Measurements from ENCODE around the gene TLE6. TPM values are rescaled to one million over a fixed set of nuclear protein-coding genes. Genes with fewer than 3 reads are reported as not detected.

Gene TLE6
- total RNA-seq, 5 donors from 2014 or later (not counting 1 experiment from before 2014, with no cell fraction given): 0.36 to 0.61 (median 0.50) TPM; not detected in 2

DNA sequence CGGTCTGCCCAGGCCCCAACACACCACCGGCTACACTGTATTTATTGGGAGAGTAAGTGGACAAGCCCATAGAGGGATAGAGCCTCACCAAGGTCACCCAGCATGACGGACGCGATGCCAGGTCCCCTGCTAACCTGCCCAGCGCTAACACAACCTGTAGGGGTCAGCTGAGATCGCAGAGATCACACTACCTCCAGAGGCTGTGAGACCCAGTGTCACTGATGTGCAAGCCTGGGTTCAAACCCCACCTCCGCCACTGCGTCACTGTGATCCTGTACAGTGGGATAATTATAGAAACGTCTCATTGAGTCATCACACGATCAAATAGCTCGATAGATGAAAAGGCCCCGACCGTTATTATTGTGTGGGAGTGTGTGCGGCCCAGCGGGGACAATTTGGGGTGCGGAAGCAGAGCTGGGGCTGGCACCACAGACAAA is 62.3 kb downstream of the TLE6 start:
- H3K4me1 ChIP-seq (ENCODE audit: control insufficient read depth in 1 of 2, extremely low read depth in 1 of 2, insufficient read depth in 2 of 2, low read length in 2 of 2): peaks cover 12 to 37% of the 10 kb centered on the region in 2 experiments
- H3K9me3 ChIP-seq: no peaks in the 10 kb centered on the region
- H3K36me3 ChIP-seq (ENCODE audit: control insufficient read depth in 2 of 2, extremely low read depth in 1 of 2, insufficient read depth in 1 of 2, low read length in 1 of 2): no peaks in the 10 kb centered on the region
- Mint-ChIP-seq H3K27me3 (no peaks in the 10 kb centered on the region), H3K9me3 (no peaks in the 10 kb centered on the region), H3K4me1 (peaks cover 25 to 54% (median 30%) of the 10 kb centered on the region in 3 donors), H3K4me3 (no peak overlapping the region), H3K27ac (peak overlapping the region; percentile 71 to 75), H3K36me3 (no peaks in the 10 kb centered on the region)
- WGBS (ENCODE audit: insufficient coverage): 69% methylated on average over 3 of the region's 17 CpGs
- H3K27me3 ChIP-seq (replicated peaks in 1 of 2; ENCODE audit: control insufficient read depth in 2 of 2, extremely low read depth in 1 of 2, insufficient read depth in 2 of 2, low read length in 1 of 2): peaks cover 0 to 5% of the 10 kb centered on the region in 2 experiments
- no peak overlapping the region for H3K27ac ChIP-seq (ENCODE audit: low read length)
- DNase-seq: no peak
- ChIA-PET POLR2A (interaction anchor here (0.6 to 0.7 kb wide), 3 partner anchors 15 to 75 kb away, joined by 3 to 6 read pairs (median 4); no protein-coding TSS in a partner anchor), CTCF (no interaction called here)
- no peak for ATAC-seq (replicated peaks in 1 of 4)
- no peak overlapping the region for H3K4me3 ChIP-seq (ENCODE audit: control insufficient read depth in 1 of 2, extremely low read depth in 1 of 2, low read length in 1 of 2)

DNA sequence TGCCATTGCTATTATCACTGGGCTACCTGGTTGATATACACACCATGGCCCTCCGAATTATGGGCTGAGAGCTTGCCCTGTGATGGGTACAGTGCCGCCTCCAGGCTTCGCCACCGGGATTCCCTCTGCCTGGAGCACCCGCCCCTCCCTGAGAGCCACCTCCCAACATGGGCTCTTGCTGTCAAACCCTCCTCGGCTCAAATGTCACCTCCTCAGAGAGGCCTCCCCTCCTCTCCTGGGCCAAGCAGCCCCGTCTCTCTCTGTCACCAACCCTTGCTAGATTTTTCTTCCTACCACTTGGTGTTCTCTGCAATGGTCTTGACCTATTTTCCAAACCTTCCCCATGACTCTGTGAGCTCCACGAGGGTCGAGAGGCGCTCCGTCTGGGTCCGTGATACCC is 64.0 kb downstream of the TLE6 start:
- ATAC-seq (replicated peaks in 1 of 4): no peak
- H3K9me3 Mint-ChIP-seq: no peaks in the 10 kb centered on the region
- DNase-seq: no peak
- H3K4me3 Mint-ChIP-seq: peak overlapping the region in 1 of 3 donors; percentile 12
- ChIA-PET POLR2A (interaction anchor here in 1 of 2 donors (0.7 kb wide), 1 partner anchor 1278 kb away, joined by 7 read pairs; no protein-coding TSS in a partner anchor), CTCF (no interaction called here)
- 89% methylated on average over 11 of the region's 12 CpGs for WGBS (ENCODE audit: insufficient coverage)
- no peaks in the 10 kb centered on the region for H3K27me3 Mint-ChIP-seq
- H3K36me3 ChIP-seq (ENCODE audit: control insufficient read depth in 2 of 2, extremely low read depth in 1 of 2, insufficient read depth in 1 of 2, low read length in 1 of 2): no peaks in the 10 kb centered on the region
- H3K4me1 Mint-ChIP-seq: peaks cover 16 to 45% (median 25%) of the 10 kb centered on the region in 3 donors
- H3K4me3 ChIP-seq (ENCODE audit: control insufficient read depth in 1 of 2, extremely low read depth in 1 of 2, low read length in 1 of 2): no peak overlapping the region
- peak overlapping the region in 1 of 2 donors; percentile 22 for H3K27ac Mint-ChIP-seq
- H3K36me3 Mint-ChIP-seq: no peaks in the 10 kb centered on the region
- H3K4me1 ChIP-seq (ENCODE audit: control insufficient read depth in 1 of 2, extremely low read depth in 1 of 2, insufficient read depth in 2 of 2, low read length in 2 of 2): peaks cover 7 to 31% of the 10 kb centered on the region in 2 experiments
- H3K9me3 ChIP-seq: no peaks in the 10 kb centered on the region
- H3K27me3 ChIP-seq (replicated peaks in 1 of 2; ENCODE audit: control insufficient read depth in 2 of 2, extremely low read depth in 1 of 2, insufficient read depth in 2 of 2, low read length in 1 of 2): peaks cover 0 to 5% of the 10 kb centered on the region in 2 experiments
- H3K27ac ChIP-seq (ENCODE audit: low read length): no peak overlapping the region

DNA sequence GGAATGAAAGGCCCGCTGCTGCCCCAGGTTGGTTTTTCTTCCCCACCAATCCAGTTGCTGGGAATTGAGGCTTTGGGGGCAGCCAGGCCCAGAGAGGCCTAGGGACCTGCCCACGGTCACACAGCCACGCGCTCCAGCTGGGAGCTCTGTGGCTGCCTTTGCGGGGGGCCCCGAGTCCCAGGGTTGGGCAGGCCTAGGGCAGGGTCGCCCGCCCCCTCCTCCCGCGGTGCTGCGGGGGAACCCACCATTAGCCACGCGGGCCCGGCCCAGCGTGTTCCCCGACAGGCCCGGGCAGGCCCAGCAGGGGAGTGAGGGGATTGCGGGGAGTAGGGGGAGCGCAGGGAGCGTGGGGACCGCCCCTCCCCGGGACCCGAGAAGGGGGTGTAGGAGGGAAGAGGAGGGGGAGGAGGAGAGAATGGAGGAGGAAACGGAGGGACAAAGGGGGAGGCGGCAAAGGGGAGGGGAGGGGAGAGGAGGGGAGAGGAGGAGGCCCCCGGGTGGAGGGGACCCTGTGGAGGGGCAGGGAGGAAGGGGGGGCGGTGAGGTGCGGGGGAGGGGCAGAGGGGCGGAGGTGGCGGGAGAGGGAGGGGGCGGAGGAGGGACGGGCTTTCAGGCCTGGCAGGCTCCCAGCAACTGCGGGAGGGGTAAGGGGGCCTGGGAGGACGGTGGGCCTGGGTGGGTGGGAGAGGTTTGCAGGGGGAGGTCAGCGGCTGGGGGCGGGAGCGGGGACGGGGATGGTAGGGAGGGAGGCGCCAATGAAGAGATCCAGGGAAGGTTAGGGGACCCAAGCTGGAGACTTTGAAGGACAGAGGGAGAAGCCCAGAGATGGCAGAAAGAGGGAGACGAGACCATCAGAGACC is 64.6 kb downstream of the TLE6 start:
- H3K27ac ChIP-seq (ENCODE audit: low read length): no peak overlapping the region
- Mint-ChIP-seq H3K27ac (peak overlapping the region; percentile 47 to 64), H3K4me3 (peak overlapping the region in 1 of 3 donors; percentile 63), H3K4me1 (peaks cover 17 to 38% (median 25%) of the 10 kb centered on the region in 3 donors), H3K27me3 (no peaks in the 10 kb centered on the region), H3K36me3 (no peaks in the 10 kb centered on the region), H3K9me3 (no peaks in the 10 kb centered on the region)
- no peak for ATAC-seq (replicated peaks in 1 of 4)
- H3K4me1 ChIP-seq (ENCODE audit: control insufficient read depth in 1 of 2, extremely low read depth in 1 of 2, insufficient read depth in 2 of 2, low read length in 2 of 2): peaks cover 5 to 26% of the 10 kb centered on the region in 2 experiments
- H3K27me3 ChIP-seq (replicated peaks in 1 of 2; ENCODE audit: control insufficient read depth in 2 of 2, extremely low read depth in 1 of 2, insufficient read depth in 2 of 2, low read length in 1 of 2): peaks cover 0 to 5% of the 10 kb centered on the region in 2 experiments
- POLR2A ChIA-PET: interaction anchor here in 1 of 2 donors (0.6 kb wide), 1 partner anchor 93 kb away, joined by 6 read pairs; no protein-coding TSS in a partner anchor
- no peak overlapping the region for H3K4me3 ChIP-seq (ENCODE audit: control insufficient read depth in 1 of 2, extremely low read depth in 1 of 2, low read length in 1 of 2)
- 51% methylated on average over 7 of the region's 40 CpGs for whole genome bisulfite sequencing (ENCODE audit: insufficient coverage)
- DNase-seq: no peak
- CTCF ChIA-PET: interaction anchor here in 1 of 2 donors (0.6 kb wide), 1 partner anchor 169 kb away, joined by 3 read pairs; no protein-coding TSS in a partner anchor
- no peaks in the 10 kb centered on the region for H3K9me3 ChIP-seq
- no peaks in the 10 kb centered on the region for H3K36me3 ChIP-seq (ENCODE audit: control insufficient read depth in 2 of 2, extremely low read depth in 1 of 2, insufficient read depth in 1 of 2, low read length in 1 of 2)

DNA sequence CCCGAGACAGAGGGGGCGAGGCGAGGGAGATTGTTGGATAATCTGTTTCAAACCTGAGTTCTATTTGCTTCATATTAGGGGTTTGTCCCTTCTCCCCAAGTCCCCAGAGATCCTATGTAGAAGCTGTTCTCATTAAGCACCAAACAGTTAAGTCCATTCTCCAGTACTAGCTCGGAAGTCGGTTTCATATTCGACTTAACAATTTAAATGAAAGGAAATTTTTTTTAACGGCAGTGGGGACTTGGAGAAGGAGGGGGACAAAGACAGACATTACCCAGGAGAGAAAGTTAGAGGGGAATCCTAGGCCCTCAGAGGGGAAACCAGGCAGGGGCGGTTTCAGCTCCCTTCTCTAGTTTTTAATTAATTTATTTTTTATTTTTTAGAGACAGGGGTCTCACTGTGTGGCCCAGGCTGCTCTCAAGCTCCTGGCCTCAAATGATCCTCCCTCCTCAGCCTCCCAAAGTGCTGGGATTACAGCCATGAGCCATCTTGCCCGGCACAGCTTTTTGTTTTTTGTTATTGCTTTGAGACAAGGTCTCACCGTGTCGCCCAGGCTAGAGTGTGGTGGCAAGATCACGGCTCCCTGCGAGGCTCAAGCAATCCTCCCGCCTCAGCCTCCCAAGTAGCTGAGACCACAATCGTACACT is 65.4 kb downstream of the TLE6 start:
- DNase-seq (peak in 1 of 35 experiments; percentile 29), ATAC-seq (replicated peaks in 1 of 4) (peak in 1 of 4 experiments; percentile 23)
- Mint-ChIP-seq H3K4me3 (peak overlapping the region in 1 of 3 donors; percentile 63), H3K27ac (peak overlapping the region; percentile 47 to 64), H3K36me3 (no peaks in the 10 kb centered on the region), H3K9me3 (no peaks in the 10 kb centered on the region), H3K4me1 (peaks cover 21 to 42% (median 28%) of the 10 kb centered on the region in 3 donors), H3K27me3 (no peaks in the 10 kb centered on the region)
- Histone ChIP-seq H3K27ac (ENCODE audit: low read length) (no peak overlapping the region), H3K9me3 (no peaks in the 10 kb centered on the region), H3K4me3 (ENCODE audit: control insufficient read depth in 1 of 2, extremely low read depth in 1 of 2, low read length in 1 of 2) (no peak overlapping the region), H3K4me1 (ENCODE audit: control insufficient read depth in 1 of 2, extremely low read depth in 1 of 2, insufficient read depth in 2 of 2, low read length in 2 of 2) (peaks cover 5 to 32% of the 10 kb centered on the region in 2 experiments), H3K27me3 (replicated peaks in 1 of 2; ENCODE audit: control insufficient read depth in 2 of 2, extremely low read depth in 1 of 2, insufficient read depth in 2 of 2, low read length in 1 of 2) (peaks cover 0 to 5% of the 10 kb centered on the region in 2 experiments), H3K36me3 (ENCODE audit: control insufficient read depth in 2 of 2, extremely low read depth in 1 of 2, insufficient read depth in 1 of 2, low read length in 1 of 2) (no peaks in the 10 kb centered on the region)
- ChIA-PET POLR2A (interaction anchor here (0.5 to 0.6 kb wide), 3 partner anchors 83 to 94 kb away, joined by 3 to 6 read pairs (median 3); no protein-coding TSS in a partner anchor), CTCF (interaction anchor here in 1 of 2 donors (0.6 kb wide), 1 partner anchor 169 kb away, joined by 3 read pairs; no protein-coding TSS in a partner anchor)
- 84% methylated on average over 5 of the region's 15 CpGs for WGBS (ENCODE audit: insufficient coverage)

Other genes starting within 250 kb of the TLE6 start
- 10 to 100 TPM; 13.2 to 24.5 (median 19.6) TPM for gene SLC39A3, start 237.5 kb upstream of the TLE6 start, total RNA-seq
- gene SGTA, start 194.3 kb upstream of the TLE6 start, total RNA-seq: 10 to 100 TPM; 28.9 to 42.5 (median 36.7) TPM
- 10 to 100 TPM; 30.8 to 46.6 (median 41.9) TPM for gene THOP1, start 192.1 kb upstream of the TLE6 start, total RNA-seq
- gene ZNF554, start 157.7 kb upstream of the TLE6 start, total RNA-seq: 1 to 10 TPM; 5.5 to 9.0 (median 7.5) TPM
- 10 to 100 TPM in 1 of 5 donors, 1 to 10 TPM in 4; 3.7 to 10.9 (median 6.7) TPM for gene ZNF555, start 136.1 kb upstream of the TLE6 start, total RNA-seq
- gene ZNF556, start 110.2 kb upstream of the TLE6 start, total RNA-seq: not detected
- 1 to 10 TPM; 2.7 to 6.0 (median 3.7) TPM for gene ZNF57, start 76.6 kb upstream of the TLE6 start, total RNA-seq
- gene ZNF77, start 32.6 kb upstream of the TLE6 start, total RNA-seq: 1 to 10 TPM; 4.1 to 6.5 (median 4.8) TPM
- gene TLE2, start 51.7 kb downstream of the TLE6 start, total RNA-seq: 10 to 100 TPM; 16.7 to 29.7 (median 21.5) TPM
- 1,000 to 10,000 TPM in 3 of 5 donors, 100 to 1,000 TPM in 2; 777 to 1,202 (median 1,047) TPM for gene TLE5, start 84.9 kb downstream of the TLE6 start, total RNA-seq
- 1 to 10 TPM; 2.3 to 6.3 (median 4.0) TPM for gene GNA11, start 116.8 kb downstream of the TLE6 start, total RNA-seq
- 10 to 100 TPM in 1 of 5 donors, 1 to 10 TPM in 4; 1.8 to 13.2 (median 2.8) TPM for gene GNA15, start 158.5 kb downstream of the TLE6 start, total RNA-seq
- gene S1PR4, start 201.2 kb downstream of the TLE6 start, total RNA-seq: 100 to 1,000 TPM in 3 of 5 donors, 10 to 100 TPM in 2; 77.0 to 345 (median 324) TPM
- gene NCLN, start 208.4 kb downstream of the TLE6 start, total RNA-seq: 10 to 100 TPM; 47.2 to 69.5 (median 61.0) TPM
- 1 to 10 TPM in 1 of 5 donors, under 1 TPM in 3, not detected in 1; 0.23 to 1.9 (median 0.39) TPM for gene CELF5, start 247.1 kb downstream of the TLE6 start, total RNA-seq